WTC11 (cell line): ENCODE measurements around the gene NTRK1.

ENCODE experiments used
- ARID4B ChIP-seq: sonication (generic); formaldehyde crosslinking; IDR thresholded peaks from 2 replicates; pipeline ENCODE4 v1.8.0; 2023; ENCODE audit warnings: missing genetic modification reagents, mild to moderate bottlenecking, borderline replicate concordance
- ATF2 ChIP-seq: sonication (generic); formaldehyde crosslinking; IDR thresholded peaks from 2 replicates; pipeline ENCODE4 v1.8.1; 2022; ENCODE audit warnings: low read depth, missing genetic modification reagents, borderline replicate concordance
- ATF3 ChIP-seq: sonication (generic); formaldehyde crosslinking; conservative IDR thresholded peaks from 2 replicates; pipeline ENCODE4 v1.8.1; 2022; ENCODE audit warnings: mild to moderate bottlenecking, missing genetic modification reagents
- CBFB ChIP-seq: sonication (generic); formaldehyde crosslinking; IDR thresholded peaks from 2 replicates; pipeline ENCODE4 v1.8.1; 2022; ENCODE audit warnings: mild to moderate bottlenecking, low read depth, missing genetic modification reagents
- CTCF ChIP-seq: fragments of 200-600 bp; IDR thresholded peaks from 2 replicates; pipeline ENCODE4 v1.8.0; 2022; ENCODE audit warnings: antibody characterized with exemption
- MAX ChIP-seq: sonication (generic); formaldehyde crosslinking; IDR thresholded peaks from 2 replicates; pipeline ENCODE4 v1.8.0; 2022; ENCODE audit warnings: mild to moderate bottlenecking, missing genetic modification reagents
- NR2C2 ChIP-seq: sonication (generic); formaldehyde crosslinking; IDR thresholded peaks from 2 replicates; pipeline ENCODE4 v1.8.0; 2022; ENCODE audit warnings: mild to moderate bottlenecking, missing genetic modification reagents
- SMAD4 ChIP-seq: sonication (generic); formaldehyde crosslinking; IDR thresholded peaks from 2 replicates; pipeline ENCODE4 v1.8.0; 2022; ENCODE audit warnings: mild to moderate bottlenecking, missing genetic modification reagents
- STAT6 ChIP-seq: sonication (generic); formaldehyde crosslinking; conservative IDR thresholded peaks from 2 replicates; pipeline ENCODE4 v1.8.1; 2023; ENCODE audit warnings: mild to moderate bottlenecking, low read depth, missing genetic modification reagents, moderate library complexity
- TP53 ChIP-seq: sonication (generic); formaldehyde crosslinking; IDR thresholded peaks from 2 replicates; pipeline ENCODE4 v1.8.1; 2023; ENCODE audit warnings: mild to moderate bottlenecking, missing genetic modification reagents

- TF ChIP-seq CBFB (CRISPR knock-in tag), result no peak
- no peak for TF ChIP-seq ATF3 (CRISPR knock-in tag)
- no peak for TF ChIP-seq MAX
- no peak for TF ChIP-seq TP53
- no peak for TF ChIP-seq SMAD4 (CRISPR knock-in tag)
- no peak for TF ChIP-seq ATF2 (CRISPR knock-in tag)
- TF ChIP-seq CTCF, result no peak
- TF ChIP-seq ARID4B (CRISPR knock-in tag), result no peak
- TF ChIP-seq STAT6 (CRISPR knock-in tag), result no peak
- TF ChIP-seq NR2C2 (CRISPR knock-in tag), result no peak
Measured at GRCh38 chr1:156914440-156914856, 53.8 kb downstream of the NTRK1 start.
